Measurements from ENCODE around the gene OR4K14.
"Not testable (repeated sequence)": the region's sequence is repeated elsewhere in the genome, so short reads cannot be mapped to it uniquely, and the experiment has no call there.

The OR4K14 gene, protein sequence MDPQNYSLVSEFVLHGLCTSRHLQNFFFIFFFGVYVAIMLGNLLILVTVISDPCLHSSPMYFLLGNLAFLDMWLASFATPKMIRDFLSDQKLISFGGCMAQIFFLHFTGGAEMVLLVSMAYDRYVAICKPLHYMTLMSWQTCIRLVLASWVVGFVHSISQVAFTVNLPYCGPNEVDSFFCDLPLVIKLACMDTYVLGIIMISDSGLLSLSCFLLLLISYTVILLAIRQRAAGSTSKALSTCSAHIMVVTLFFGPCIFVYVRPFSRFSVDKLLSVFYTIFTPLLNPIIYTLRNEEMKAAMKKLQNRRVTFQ

DNA sequence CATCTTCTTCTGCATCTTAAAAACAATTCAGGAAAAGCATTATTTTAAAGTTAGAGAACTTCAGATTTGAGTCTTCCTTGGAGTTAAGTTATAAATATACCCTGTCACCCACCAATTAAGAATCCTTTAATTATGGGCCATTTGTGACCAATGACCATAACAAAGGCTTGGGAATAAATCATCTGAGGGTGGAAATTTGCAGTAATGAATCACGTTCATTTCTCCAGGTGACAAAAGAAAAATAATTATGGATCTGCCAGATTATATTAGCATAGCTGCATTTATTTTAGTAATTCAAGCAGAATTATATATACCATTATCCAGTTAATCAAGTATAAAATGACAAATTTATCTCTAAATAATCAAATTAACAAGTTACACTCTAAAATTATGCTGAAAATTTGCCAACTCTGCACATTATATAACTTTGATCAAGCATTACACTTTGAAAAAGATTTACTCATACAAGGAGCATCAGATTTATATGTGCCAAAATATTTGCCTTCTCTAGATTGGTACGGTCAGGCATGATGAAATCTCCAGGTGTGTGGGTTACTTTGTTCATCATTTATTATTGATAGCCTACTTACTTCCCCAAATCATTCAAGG, at the start of gene OR4K14:
OR4K14 (minus strand) TSS at position 51 of the 609 bp plus-strand sequence. CDS start 4,114 bp downstream, outside the sequence.
- no peak for DNase-seq (ENCODE audit: low spot score)

DNA sequence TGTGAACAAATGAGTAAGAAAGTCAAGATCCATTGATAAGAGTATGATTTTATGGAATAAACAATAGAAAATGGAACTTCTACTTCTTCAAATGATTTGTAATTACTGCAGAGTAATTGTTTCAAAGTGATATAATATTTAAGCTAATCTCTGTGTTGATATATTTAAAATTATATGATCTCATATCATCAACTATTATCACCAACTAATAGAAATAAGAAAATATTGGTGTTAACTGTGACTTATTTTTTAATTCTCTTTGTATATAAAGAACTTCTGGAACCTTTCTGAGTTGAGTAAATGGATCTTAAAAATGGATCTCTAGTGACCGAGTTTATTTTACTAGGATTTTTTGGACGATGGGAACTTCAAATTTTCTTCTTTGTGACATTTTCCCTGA, 40.6 kb upstream of the OR4K14 start, which contains the start of gene OR4L1:
OR4L1 (plus strand) TSS at position 301 of the 400 bp plus-strand sequence; CDS start at position 301, 0 bp downstream.
- no peak for DNase-seq (ENCODE audit: low spot score)

DNA sequence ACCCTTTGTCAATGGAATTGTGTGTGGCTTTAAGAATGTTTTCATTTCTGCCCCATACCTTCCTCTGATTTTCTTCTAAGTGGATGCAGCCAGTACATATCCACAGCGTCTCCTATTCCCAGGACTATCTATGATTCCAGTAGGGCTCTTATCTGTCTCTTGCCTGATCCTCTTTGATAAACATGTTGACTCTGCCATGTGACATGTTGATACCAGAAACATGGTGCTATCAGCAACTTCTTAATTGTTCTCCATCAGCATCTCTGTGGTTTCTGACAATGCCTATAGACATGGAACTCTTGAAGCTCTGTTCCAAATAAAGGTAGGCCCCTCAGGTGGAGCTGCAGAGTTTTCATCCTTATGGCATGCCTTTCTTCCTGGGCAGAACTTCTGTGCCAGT, 29.1 kb upstream of the OR4K14 start:
- DNase-seq (ENCODE audit: low spot score), result no peak

DNA sequence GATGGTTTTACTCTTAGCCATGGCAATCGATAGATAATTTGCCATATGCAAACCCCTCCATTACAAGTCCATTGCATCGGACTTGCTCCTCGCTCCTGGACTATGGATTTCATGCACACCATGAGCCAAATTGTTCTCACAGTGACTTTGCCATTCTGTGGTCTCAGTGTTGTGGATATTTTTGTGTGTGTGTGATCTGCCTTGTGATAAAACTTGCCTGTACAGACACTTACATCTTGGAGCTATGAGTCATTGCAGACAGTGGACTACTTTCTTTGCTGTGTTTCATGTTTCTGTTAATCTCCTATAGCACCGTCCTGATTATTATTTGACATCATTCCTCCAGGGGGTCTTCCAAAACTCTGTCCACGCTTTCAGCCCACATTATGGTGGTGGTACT, 25.1 kb upstream of the OR4K14 start:
- no peak for DNase-seq (ENCODE audit: low spot score)

DNA sequence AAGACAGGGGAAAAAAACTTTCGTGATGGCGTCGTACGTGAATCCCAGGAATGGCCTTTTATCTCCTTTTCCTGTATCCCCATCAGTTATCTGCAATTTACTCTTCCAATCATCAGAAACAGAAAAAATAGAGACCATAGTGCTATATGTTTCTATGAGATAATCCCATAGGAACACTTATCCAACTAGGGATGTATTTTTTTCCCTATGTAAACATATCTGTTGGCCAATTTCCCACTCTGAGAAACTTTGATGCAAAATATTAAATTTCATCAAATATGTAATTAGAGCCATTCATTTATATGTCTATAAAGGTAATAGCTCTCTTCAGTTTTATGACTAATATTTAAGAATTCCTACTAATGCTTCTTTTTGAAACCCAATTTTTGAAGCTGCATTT, 16.8 kb upstream of the OR4K14 start, which contains the start of gene OR4K13:
OR4K13 (minus strand) TSS at position 101 of the 400 bp plus-strand sequence. CDS start 1,280 bp downstream, outside the sequence.
- DNase-seq (ENCODE audit: low spot score), result no peak

DNA sequence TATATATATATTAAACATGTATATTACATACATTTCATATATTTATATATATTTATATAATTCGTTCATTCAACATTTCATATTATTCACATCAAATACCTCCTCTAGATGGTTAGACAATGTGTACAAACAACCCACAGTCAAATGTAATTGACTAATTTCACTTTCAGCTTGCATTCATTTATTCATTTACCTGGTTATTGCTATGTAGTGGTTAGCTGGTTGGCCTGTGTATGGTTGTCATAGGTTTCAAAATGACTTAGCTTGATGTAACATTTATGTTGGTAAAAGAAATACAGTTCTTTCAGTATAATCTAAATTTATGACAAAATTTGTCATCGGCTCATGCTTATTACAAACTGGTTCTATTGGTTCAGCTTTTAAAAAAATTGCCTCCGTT, 16.3 kb upstream of the OR4K14 start:
- DNase-seq (ENCODE audit: low spot score), result no peak

DNA sequence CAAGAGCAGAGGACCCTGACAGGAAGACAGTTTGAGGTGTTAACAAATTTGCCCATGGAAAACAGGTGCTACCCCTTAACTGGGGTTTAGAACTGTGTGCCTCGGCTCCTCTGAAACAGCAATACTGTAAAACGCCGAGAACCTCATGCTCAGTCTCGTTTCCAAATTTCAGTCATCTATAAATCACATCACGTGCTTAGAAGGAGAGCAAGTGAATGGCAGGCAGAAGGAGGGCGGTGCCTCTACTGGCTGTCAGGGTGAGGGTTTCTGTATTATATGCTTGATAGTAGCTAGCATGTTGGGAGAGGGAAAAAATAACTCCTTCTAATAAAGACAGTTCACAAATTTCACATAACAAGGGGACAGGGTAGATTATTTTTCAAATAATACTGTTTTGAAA, 12.0 kb upstream of the OR4K14 start:
- no peak for DNase-seq (ENCODE audit: low spot score)

DNA sequence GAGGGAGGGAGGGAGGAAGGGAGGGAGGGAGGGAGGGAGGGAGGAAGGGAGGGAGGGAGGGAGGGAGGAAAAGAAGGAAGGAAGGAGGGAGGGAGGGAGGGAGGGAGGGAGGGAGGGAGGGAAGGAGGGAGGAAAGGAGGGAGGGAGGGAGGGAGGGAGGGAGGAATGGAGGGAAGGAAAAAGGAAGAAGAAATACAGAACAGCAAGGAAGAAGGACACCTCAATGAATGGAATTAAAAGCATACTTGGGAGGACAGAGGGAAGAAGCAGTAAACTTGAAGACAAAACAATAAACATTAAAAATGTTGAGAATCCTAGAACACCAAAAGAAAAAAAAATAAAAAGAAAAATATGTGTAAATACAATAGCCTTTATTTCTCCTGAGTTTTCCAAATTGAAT, 11.0 kb downstream of the OR4K14 start:
- no peak for DNase-seq (ENCODE audit: low spot score)

DNA sequence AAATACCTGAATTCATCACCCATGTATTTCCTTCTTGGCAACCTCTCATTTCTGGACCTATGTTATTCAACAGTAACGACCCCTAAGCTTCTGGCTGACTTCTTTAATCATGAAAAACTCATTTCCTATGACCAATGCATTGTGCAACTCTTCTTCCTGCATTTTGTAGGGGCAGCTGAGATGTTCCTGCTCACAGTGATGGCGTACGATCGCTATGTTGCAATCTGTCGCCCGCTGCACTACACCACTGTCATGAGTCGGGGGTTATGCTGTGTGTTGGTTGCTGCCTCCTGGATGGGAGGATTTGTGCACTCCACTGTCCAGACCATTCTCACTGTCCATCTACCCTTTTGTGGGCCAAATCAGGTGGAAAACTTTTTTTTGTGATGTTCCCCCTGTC, 16.8 kb downstream of the OR4K14 start:
- DNase-seq (ENCODE audit: low spot score), result no peak

DNA sequence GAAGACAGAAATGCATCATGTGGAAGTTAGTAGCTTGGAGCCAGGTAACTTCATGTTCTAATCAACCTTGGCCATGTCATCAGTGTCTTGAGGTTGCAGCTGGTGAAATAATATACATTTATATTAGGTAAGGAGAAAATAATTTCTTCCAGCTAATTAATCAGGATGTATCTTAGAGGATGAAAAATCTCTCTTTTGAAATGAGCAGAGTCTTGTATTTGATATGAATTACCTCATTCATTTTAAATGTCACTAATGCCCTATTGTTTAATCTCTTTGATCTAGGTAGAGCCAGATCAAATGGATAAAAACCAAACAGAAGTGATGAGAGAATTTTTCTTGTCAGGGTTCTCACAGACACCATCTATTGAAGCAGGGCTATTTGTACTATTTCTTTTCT, 17.2 kb downstream of the OR4K14 start, which contains the start of gene OR4Q2:
OR4Q2 (plus strand) TSS at position 301 of the 400 bp plus-strand sequence.
- no peak for DNase-seq (ENCODE audit: low spot score)

DNA sequence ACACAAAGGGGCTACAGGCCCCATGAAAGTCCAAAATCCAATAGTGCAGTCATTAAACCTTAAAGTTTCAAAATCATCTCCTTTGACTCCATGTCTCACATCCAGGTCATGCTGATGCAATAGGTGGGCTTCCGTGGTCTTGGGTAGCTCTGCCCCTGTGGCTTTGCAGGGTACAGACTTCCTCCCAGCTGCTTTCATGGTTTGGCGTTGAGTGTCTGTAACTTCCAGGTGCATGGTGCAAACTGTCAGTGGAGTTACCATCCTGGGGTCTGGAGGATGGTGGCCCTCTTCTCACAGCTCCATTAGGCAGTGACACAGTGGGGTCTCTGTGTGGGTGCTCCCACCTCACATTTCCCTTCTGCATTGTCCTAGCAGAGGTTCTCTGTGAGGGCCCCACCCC, 25.7 kb downstream of the OR4K14 start:
- no peak for DNase-seq (ENCODE audit: low spot score)

DNA sequence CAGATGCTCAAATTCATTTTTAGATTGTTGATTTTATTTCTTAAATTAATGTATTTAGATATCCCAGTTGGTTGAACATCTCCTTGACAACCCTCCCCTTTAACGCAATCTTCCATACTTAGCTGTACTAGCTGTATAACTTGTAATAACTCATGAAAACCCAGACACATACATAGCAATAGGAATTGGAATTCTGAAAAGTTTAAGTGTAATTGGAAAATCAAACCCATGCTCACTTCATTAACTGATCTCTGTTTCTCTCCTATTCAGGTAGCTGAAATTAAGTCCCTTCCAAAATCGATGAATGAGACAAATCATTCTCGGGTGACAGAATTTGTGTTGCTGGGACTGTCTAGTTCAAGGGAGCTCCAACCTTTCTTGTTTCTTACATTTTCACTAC, 43.8 kb downstream of the OR4K14 start, which contains the start of gene OR4K15:
OR4K15 (plus strand) TSS at position 301 of the 400 bp plus-strand sequence; CDS start at position 301, 0 bp downstream.
- DNase-seq (ENCODE audit: low spot score), result no peak

DNA sequence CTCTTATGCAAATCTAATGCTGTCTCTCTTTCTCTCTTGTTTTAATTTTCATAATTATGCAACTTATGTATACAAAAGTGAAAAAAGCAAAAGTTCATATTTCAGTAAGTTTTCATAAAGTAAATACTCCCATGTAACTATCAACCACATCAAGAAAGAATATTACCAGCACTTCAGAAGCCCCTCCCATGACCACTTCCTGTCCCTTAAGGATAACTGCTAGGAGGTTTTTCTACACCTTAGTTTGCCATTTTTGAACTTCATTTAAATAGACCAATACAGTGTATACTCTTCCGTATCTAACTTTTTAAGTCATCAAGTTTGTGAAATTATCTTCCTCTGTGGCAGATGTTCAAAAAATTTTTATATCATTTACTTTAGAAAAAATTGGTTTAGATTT, 44.3 kb downstream of the OR4K14 start:
- no peak for DNase-seq (ENCODE audit: low spot score)

DNA sequence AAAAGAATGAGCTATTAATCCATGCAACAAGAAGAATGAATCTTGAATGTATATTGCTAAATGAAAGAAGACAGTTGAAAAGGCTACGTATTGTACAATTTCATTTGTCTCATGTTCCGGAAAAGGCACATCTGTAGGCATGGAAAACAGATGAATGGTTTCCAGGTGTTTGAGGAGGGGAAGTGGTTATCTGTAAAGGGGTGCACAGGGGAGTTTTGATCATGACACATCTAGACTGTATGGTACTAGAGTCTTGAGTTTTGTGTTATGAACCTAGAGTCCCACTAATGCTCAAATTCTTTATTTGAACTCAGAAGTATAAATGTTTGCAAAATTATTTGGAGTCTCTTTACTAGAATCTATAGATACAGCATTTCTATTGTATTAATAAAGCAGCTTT, 49.4 kb downstream of the OR4K14 start:
- DNase-seq (ENCODE audit: low spot score), result not testable (repeated sequence)
